Colonic mucosa (tissue), 4 donors: ENCODE measurements around the gene SEMA6D. TPM values are rescaled to one million over a fixed set of nuclear protein-coding genes. Genes with fewer than 3 reads are reported as not detected.

Experiments used
- DNase-seq: peaks from one replicate; pipeline ENCODE4 v3.0.0-alpha.2; 2020
- H3K27ac ChIP-seq: fragments of 200-600 bp; one replicate; pipeline ENCODE4 v1.8.0; 2021
- H3K27me3 ChIP-seq: fragments of 200-600 bp; one replicate; pipeline ENCODE4 v1.8.0; 2021
- H3K36me3 ChIP-seq: fragments of 200-600 bp; one replicate; pipeline ENCODE4 v1.8.0; 2021
- H3K4me1 ChIP-seq: fragments of 200-600 bp; one replicate; pipeline ENCODE4 v1.8.0; 2021; ENCODE audit warnings: mild to moderate bottlenecking
- H3K4me3 ChIP-seq: fragments of 200-600 bp; one replicate; pipeline ENCODE4 v1.8.0; 2021
- H3K9ac ChIP-seq, 2 donors: one replicate each; pipeline ENCODE4 v1.7.0; 2013; ENCODE audit warnings: control low read depth in 2 of 2, low read depth in 2 of 2, low read length in 2 of 2
- H3K9me3 ChIP-seq: fragments of 200-600 bp; one replicate; pipeline ENCODE4 v1.8.0; 2021
- CTCF ChIP-seq: fragments of 200-600 bp; IDR thresholded peaks from one replicate; pipeline ENCODE4 v1.8.0; 2022; ENCODE audit warnings: antibody characterized with exemption, mild to moderate bottlenecking
- intact Hi-C: fragments of 100-400 bp; cut with DNase I; formaldehyde crosslinking; loops from one replicate; pipeline ENCODE4 v1.14.1; 2022
- total RNA-seq, 2 donors: library from RNA; stranded (reverse); fragmentation: NEBNext Ultra II Directional in 1 of 2; extraction: Animal tissue kit (Norgen Biotek cat#: 25700) in 1 of 2; gene quantifications; one replicate each; pipeline ENCODE4 v1.2.1, GENCODE V29; 2021
- donor health status: healthy.
- donor health status: DM: no; HTN: no; CAD: no.
- donor health status: DM: no; HTN: no; CAD: no.

SEMA6D gene
- total RNA-seq, 2 donors from 2014 or later, result 26.4 to 34.7 TPM

GRCh38 chr15:47820057-47820746, 102.9 kb downstream of the SEMA6D start:
- no peaks in the 10 kb centered on the region for H3K4me1 ChIP-seq
- no peaks in the 10 kb centered on the region for H3K36me3 ChIP-seq
- TF ChIP-seq CTCF, result no peak
- no peak overlapping the region for H3K9ac ChIP-seq
- intact Hi-C loops, result no loop called here
- H3K9me3 ChIP-seq, result no peaks in the 10 kb centered on the region
- no peak overlapping the region for H3K27ac ChIP-seq
- H3K4me3 ChIP-seq, result no peak overlapping the region
- DNase-seq, result no peak
- H3K27me3 ChIP-seq, result no peaks in the 10 kb centered on the region

- intact Hi-C loops, result no loop called here
- Histone ChIP-seq H3K4me3 (no peak overlapping the region), H3K9ac (no peak overlapping the region), H3K4me1 (no peaks in the 10 kb centered on the region), H3K27ac (no peak overlapping the region), H3K27me3 (no peaks in the 10 kb centered on the region), H3K36me3 (no peaks in the 10 kb centered on the region), H3K9me3 (no peaks in the 10 kb centered on the region)
- no peak for TF ChIP-seq CTCF
- no peak for DNase-seq
These were observed 103.5 kb downstream of the SEMA6D start for GRCh38 chr15:47820747-47821319.

DNA sequence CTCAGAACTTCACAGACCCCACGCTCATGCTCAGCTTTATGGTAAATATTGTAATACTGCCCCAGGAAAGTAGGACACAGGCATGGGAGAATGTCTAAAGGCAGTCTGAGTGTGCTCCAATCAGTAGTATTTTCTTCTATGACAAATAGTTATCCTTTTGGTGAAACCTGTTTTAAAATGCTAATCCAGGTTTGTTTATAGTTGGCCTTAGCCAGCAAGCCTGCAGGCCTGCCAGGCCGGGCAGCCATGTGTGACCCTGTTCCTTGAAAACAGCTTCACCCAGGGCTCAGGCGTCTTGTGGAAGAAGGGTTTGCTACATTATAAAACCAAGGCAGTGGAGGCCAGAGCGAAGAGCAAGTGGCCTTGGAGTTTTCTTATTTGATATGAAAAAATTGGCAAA, 104.7 kb downstream of the SEMA6D start:
- intact Hi-C loops, result no loop called here
- no peaks in the 10 kb centered on the region for H3K27me3 ChIP-seq
- no peak for TF ChIP-seq CTCF
- no peaks in the 10 kb centered on the region for H3K9me3 ChIP-seq
- H3K4me3 ChIP-seq, result no peak overlapping the region
- H3K4me1 ChIP-seq, result no peaks in the 10 kb centered on the region
- no peaks in the 10 kb centered on the region for H3K36me3 ChIP-seq
- H3K27ac ChIP-seq, result no peak overlapping the region
- H3K9ac ChIP-seq, result no peak overlapping the region
- DNase-seq, result no peak
